Tibial nerve (tissue), 3 donors: ENCODE results near the gene DTX4.

Experiments
- POLR2A ChIP-seq, 2 donors: fragments of 450-650 bp; IDR thresholded peaks; one replicate each; pipeline ENCODE4 v1.6.1; 2017; ENCODE audit warnings: antibody characterized with exemption in 2 of 2, mild to moderate bottlenecking in 2 of 2, moderate library complexity in 2 of 2
- TF ChIP-seq, protein P1 (sequence below), 5 experiments: fragments of 200-600 bp in 3 of 5; fragments of 450-650 bp in 2 of 5; sonication (generic) in 3 of 5; IDR thresholded peaks; one replicate each; pipeline ENCODE4 v1.5.1; 2016 to 2019; ENCODE audit warnings: antibody characterized with exemption in 5 of 5, mild to moderate bottlenecking in 3 of 5, moderate library complexity in 2 of 5

DNA sequence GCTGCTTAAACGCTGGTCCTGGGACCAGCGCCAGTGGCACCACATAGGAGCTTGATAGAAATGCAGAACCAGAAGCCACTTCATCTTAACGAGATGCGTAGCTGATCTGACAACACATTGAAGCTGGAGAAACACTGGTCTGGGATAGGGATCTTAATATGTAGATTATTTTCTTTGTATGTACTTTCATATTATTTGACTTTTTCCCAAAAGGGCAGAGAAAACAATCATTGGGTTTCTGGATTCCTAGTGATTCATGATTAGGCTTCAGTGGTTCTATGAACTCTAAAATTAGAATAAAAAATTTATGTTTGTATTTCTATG, 28.5 kb downstream of the DTX4 start:
- no peak for TF ChIP-seq POLR2A (IDR thresholded peaks at IDR 0.05)
- TF ChIP-seq, protein P1, sequence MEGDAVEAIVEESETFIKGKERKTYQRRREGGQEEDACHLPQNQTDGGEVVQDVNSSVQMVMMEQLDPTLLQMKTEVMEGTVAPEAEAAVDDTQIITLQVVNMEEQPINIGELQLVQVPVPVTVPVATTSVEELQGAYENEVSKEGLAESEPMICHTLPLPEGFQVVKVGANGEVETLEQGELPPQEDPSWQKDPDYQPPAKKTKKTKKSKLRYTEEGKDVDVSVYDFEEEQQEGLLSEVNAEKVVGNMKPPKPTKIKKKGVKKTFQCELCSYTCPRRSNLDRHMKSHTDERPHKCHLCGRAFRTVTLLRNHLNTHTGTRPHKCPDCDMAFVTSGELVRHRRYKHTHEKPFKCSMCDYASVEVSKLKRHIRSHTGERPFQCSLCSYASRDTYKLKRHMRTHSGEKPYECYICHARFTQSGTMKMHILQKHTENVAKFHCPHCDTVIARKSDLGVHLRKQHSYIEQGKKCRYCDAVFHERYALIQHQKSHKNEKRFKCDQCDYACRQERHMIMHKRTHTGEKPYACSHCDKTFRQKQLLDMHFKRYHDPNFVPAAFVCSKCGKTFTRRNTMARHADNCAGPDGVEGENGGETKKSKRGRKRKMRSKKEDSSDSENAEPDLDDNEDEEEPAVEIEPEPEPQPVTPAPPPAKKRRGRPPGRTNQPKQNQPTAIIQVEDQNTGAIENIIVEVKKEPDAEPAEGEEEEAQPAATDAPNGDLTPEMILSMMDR (IDR thresholded peaks at IDR 0.05), result no peak
